GM19455 (cell line): ENCODE data around the gene SLC19A1.

Source experiments
- ATAC-seq: cut with Tn5 transposase; IDR thresholded peaks from one replicate; pipeline ENCODE4 v1.9.1; 2021; ENCODE audit not compliant: unreplicated experiment

Gene SLC19A1

GRCh38 chr21:45496968-45497845 lies 45.0 kb downstream of the SLC19A1 start:
- ATAC-seq: no peak

- ATAC-seq: no peak
Observed at GRCh38 chr21:45496151-45496967, 45.9 kb downstream of the SLC19A1 start.

- ATAC-seq: no peak
Observed at GRCh38 chr21:45494851-45495680, 47.2 kb downstream of the SLC19A1 start.

GRCh38 chr21:45494135-45494850 lies 47.9 kb downstream of the SLC19A1 start:
- ATAC-seq: no peak

- ATAC-seq: no peak
Observed at GRCh38 chr21:45493401-45494001, 48.7 kb downstream of the SLC19A1 start.

- ATAC-seq: no peak
Observed at GRCh38 chr21:45492765-45493164, 49.5 kb downstream of the SLC19A1 start.

- no peak for ATAC-seq
Observed at GRCh38 chr21:45491623-45492022, 50.6 kb downstream of the SLC19A1 start.

- ATAC-seq: no peak
Observed at GRCh38 chr21:45491056-45491455, 51.2 kb downstream of the SLC19A1 start.

GRCh38 chr21:45490049-45490731 lies 52.0 kb downstream of the SLC19A1 start:
- ATAC-seq: no peak

- ATAC-seq: no peak
Observed at GRCh38 chr21:45489722-45489982, 52.6 kb downstream of the SLC19A1 start.

GRCh38 chr21:45488931-45489721 lies 53.1 kb downstream of the SLC19A1 start:
- no peak for ATAC-seq

GRCh38 chr21:45487891-45488600 lies 54.2 kb downstream of the SLC19A1 start:
- no peak for ATAC-seq

GRCh38 chr21:45487161-45487806 lies 55.0 kb downstream of the SLC19A1 start:
- ATAC-seq: no peak

- no peak for ATAC-seq
Observed at GRCh38 chr21:45486443-45487160, 55.6 kb downstream of the SLC19A1 start.

- no peak for ATAC-seq
Observed at GRCh38 chr21:45485686-45486442, 56.4 kb downstream of the SLC19A1 start.

- ATAC-seq: no peak
Observed at GRCh38 chr21:45484318-45484717, 57.9 kb downstream of the SLC19A1 start.
